Mammary epithelial cell (primary cell): ENCODE results near the gene SOAT2.

ENCODE experiments used
- CTCF ChIP-seq, 2 donors: IDR thresholded peaks in 1 of 2; conservative IDR thresholded peaks in 1 of 2; 2 replicates each; pipeline ENCODE4 v1.5.1; 2011 to 2012; ENCODE audit warnings: inconsistent platforms in 2 of 2, low read length in 2 of 2, mild to moderate bottlenecking in 2 of 2, control low read depth in 1 of 2, low read depth in 1 of 2; ENCODE audit not compliant: insufficient read depth in 1 of 2; ENCODE audit errors: extremely low read depth in 1 of 2
- EZH2 ChIP-seq: IDR thresholded peaks from 2 replicates; pipeline ENCODE4 v1.6.1; 2012; ENCODE audit warnings: low read length, inconsistent platforms, borderline replicate concordance

DNA sequence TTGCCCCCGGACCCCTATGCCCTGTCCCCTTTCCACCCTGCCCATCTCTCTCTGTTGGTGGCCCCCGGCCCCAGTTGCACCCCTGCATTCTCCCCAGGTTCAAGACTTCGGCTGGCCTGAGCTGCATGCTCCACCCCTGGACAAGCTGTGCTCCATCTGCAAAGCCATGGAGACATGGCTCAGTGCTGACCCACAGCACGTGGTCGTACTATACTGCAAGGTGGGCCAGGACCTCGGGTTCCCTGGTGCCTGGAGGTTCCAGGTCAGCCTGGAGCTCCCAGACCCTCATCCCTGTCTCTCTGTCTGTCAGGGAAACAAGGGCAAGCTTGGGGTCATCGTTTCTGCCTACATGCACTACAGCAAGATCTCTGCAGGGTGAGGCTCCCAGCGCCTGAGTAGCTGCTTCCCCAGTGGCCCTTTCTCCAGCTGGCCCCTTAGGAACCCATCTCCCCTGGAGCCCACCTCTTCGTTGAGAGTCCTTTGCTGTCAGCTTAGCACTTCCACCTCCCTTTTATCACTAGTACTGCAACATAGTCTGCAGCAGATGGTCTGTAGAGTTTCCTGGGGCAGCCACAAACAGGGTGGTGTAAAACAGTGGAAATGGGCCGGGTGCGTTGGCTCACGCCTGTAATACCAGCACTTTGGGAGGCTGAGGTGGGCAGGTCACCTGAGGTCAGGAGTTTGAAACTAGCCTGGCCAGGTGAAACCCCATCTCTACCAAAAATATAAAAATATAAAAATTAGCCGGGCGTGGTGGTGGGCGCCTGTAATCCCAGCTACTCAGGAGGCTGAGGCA lies 47.6 kb upstream of the SOAT2 start:
- TF ChIP-seq CTCF (conservative IDR thresholded peaks at IDR 0.05 in 1 of 2, IDR thresholded peaks at IDR 0.05 in 1 of 2; ENCODE audit: extremely low read depth in 1 of 2, insufficient read depth in 1 of 2, low read depth in 1 of 2, low read length in 2 of 2) (no peak), EZH2 (no peak)
